Uterus (tissue), 4 donors: Measurements from ENCODE around the gene NRXN3. TPM values are rescaled to one million over a fixed set of nuclear protein-coding genes. Genes with fewer than 3 reads are reported as not detected.

Source experiments
- DNase-seq, 2 donors: peaks; one replicate each; pipeline ENCODE4 v3.0.0-alpha.2; 2019 to 2020
- H3K27ac ChIP-seq, 2 donors: fragments of 200-600 bp; sonication (generic); 1 replicate in 1 of 2; 2 replicates in 1 of 2; pipeline ENCODE4 v1.5.1; 2016 to 2018
- H3K27me3 ChIP-seq, 2 donors: fragments of 200-600 bp; sonication (generic); one replicate each; pipeline ENCODE4 v1.5.1; 2018 to 2019; ENCODE audit warnings: control low read depth in 1 of 2
- H3K36me3 ChIP-seq, 2 donors: fragments of 200-600 bp; sonication (generic); one replicate each; pipeline ENCODE4 v1.5.1; 2019; ENCODE audit warnings: control low read depth in 1 of 2
- H3K4me1 ChIP-seq, 2 donors: fragments of 200-600 bp; sonication (generic); one replicate each; pipeline ENCODE4 v1.5.1; 2018 to 2019; ENCODE audit warnings: control low read depth in 1 of 2
- H3K4me3 ChIP-seq, 2 donors: fragments of 200-600 bp; sonication (generic); 1 replicate in 1 of 2; 2 replicates in 1 of 2; pipeline ENCODE4 v1.5.1; 2018 to 2019; ENCODE audit warnings: mild to moderate bottlenecking in 1 of 2
- H3K9me3 ChIP-seq, 2 donors: fragments of 200-600 bp; sonication (generic); one replicate each; pipeline ENCODE4 v1.5.1; 2019; ENCODE audit warnings: control low read depth in 1 of 2
- POLR2A ChIP-seq, 2 donors: fragments of 450-650 bp; IDR thresholded peaks; one replicate each; pipeline ENCODE4 v1.6.1; 2016; ENCODE audit warnings: antibody characterized with exemption in 2 of 2, mild to moderate bottlenecking in 1 of 2, moderate library complexity in 1 of 2
- intact Hi-C: fragments of 100-400 bp; cut with DNase I; formaldehyde crosslinking; loops from one replicate; pipeline ENCODE4 v1.15.1; 2023; ENCODE audit warnings: low total_unique reads
- total RNA-seq, 4 donors: library from RNA; depleted of rRNA in 3 of 4; stranded (reverse); fragments of >200 nt in 3 of 4; gene quantifications; one replicate each; pipeline versions ENCODE4 v1.1.0 to v1.2.4, GENCODE V29; 2014 to 2023
- TF ChIP-seq, protein P1 (sequence below), 4 experiments: fragments of 200-600 bp in 2 of 4; fragments of 450-650 bp in 2 of 4; sonication (generic) in 2 of 4; IDR thresholded peaks; one replicate each; pipeline ENCODE4 v1.5.1; 2016 to 2019; ENCODE audit warnings: antibody characterized with exemption in 4 of 4, mild to moderate bottlenecking in 2 of 4, moderate library complexity in 1 of 4
- donor health status: DM: yes; HTN: yes; CAD: no.

The NRXN3 gene
- total RNA-seq, 4 donors from 2014 or later = 2.9 to 17.0 (median 4.4) TPM

GRCh38 chr14:79896009-79896408 is 1725.8 kb downstream of the NRXN3 start:
- TF ChIP-seq, protein P1, sequence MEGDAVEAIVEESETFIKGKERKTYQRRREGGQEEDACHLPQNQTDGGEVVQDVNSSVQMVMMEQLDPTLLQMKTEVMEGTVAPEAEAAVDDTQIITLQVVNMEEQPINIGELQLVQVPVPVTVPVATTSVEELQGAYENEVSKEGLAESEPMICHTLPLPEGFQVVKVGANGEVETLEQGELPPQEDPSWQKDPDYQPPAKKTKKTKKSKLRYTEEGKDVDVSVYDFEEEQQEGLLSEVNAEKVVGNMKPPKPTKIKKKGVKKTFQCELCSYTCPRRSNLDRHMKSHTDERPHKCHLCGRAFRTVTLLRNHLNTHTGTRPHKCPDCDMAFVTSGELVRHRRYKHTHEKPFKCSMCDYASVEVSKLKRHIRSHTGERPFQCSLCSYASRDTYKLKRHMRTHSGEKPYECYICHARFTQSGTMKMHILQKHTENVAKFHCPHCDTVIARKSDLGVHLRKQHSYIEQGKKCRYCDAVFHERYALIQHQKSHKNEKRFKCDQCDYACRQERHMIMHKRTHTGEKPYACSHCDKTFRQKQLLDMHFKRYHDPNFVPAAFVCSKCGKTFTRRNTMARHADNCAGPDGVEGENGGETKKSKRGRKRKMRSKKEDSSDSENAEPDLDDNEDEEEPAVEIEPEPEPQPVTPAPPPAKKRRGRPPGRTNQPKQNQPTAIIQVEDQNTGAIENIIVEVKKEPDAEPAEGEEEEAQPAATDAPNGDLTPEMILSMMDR (IDR thresholded peaks at IDR 0.05) = no peak
- no peak for TF ChIP-seq POLR2A (IDR thresholded peaks at IDR 0.05)
- no peaks in the 10 kb centered on the region for H3K36me3 ChIP-seq
- no peaks in the 10 kb centered on the region for H3K9me3 ChIP-seq
- H3K4me1 ChIP-seq = no peaks in the 10 kb centered on the region
- H3K4me3 ChIP-seq = no peak overlapping the region
- H3K27ac ChIP-seq = no peak overlapping the region
- intact Hi-C loops = no loop called here
- H3K27me3 ChIP-seq = no peaks in the 10 kb centered on the region
- DNase-seq = no peak

GRCh38 chr14:79899610-79900009 is 1729.4 kb downstream of the NRXN3 start:
- no peak for TF ChIP-seq POLR2A (IDR thresholded peaks at IDR 0.05)
- TF ChIP-seq, protein P1 (IDR thresholded peaks at IDR 0.05) = no peak
- intact Hi-C loops = no loop called here

GRCh38 chr14:79904497-79904896 is 1734.3 kb downstream of the NRXN3 start:
- Histone ChIP-seq H3K36me3 (no peaks in the 10 kb centered on the region), H3K4me1 (no peaks in the 10 kb centered on the region), H3K27ac (no peak overlapping the region), H3K27me3 (no peaks in the 10 kb centered on the region), H3K4me3 (no peak overlapping the region), H3K9me3 (no peaks in the 10 kb centered on the region)
- intact Hi-C loops = no loop called here
- TF ChIP-seq, protein P1 (IDR thresholded peaks at IDR 0.05) = no peak
- TF ChIP-seq POLR2A (IDR thresholded peaks at IDR 0.05) = no peak
- no peak for DNase-seq

More at GRCh38 chr14:79899610-79900009, 1729.4 kb downstream of the NRXN3 start:
- H3K9me3 ChIP-seq = no peaks in the 10 kb centered on the region
- H3K4me3 ChIP-seq = no peak overlapping the region
- H3K36me3 ChIP-seq = no peaks in the 10 kb centered on the region
- no peaks in the 10 kb centered on the region for H3K4me1 ChIP-seq
- no peak for DNase-seq
- H3K27ac ChIP-seq = no peak overlapping the region
- H3K27me3 ChIP-seq = no peaks in the 10 kb centered on the region

- TF ChIP-seq, protein P1 (IDR thresholded peaks at IDR 0.05) = no peak
- TF ChIP-seq POLR2A (IDR thresholded peaks at IDR 0.05) = no peak
- Histone ChIP-seq H3K27ac (no peak overlapping the region), H3K36me3 (no peaks in the 10 kb centered on the region), H3K4me3 (no peak overlapping the region), H3K4me1 (no peaks in the 10 kb centered on the region), H3K27me3 (no peaks in the 10 kb centered on the region), H3K9me3 (no peaks in the 10 kb centered on the region)
- DNase-seq = no peak
- intact Hi-C loops = no loop called here
Measured at GRCh38 chr14:79906994-79907393, 1736.8 kb downstream of the NRXN3 start.

DNA sequence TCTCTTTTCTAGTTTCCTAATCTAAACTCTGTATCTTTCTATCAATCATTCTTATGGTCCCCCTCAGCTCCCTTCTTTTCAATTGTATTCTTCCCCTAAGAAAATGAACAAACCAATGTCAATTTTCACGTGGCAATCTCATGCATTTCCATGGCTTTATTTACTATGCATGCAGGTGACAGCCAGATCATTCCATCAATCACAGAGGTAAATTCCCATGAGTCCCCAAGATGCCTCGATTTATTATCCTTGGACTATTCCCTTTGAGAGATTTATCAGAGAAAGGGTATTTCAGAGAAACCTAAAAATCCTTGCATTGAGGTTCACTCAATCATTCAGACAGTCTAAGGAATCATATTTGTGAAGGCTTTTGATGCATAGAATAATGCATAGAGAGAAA is 1739.9 kb downstream of the NRXN3 start:
- H3K27ac ChIP-seq = no peak overlapping the region
- TF ChIP-seq, protein P1 (IDR thresholded peaks at IDR 0.05) = no peak
- no peak for TF ChIP-seq POLR2A (IDR thresholded peaks at IDR 0.05)
- no peak for DNase-seq
- H3K4me3 ChIP-seq = no peak overlapping the region
- intact Hi-C loops = no loop called here
- no peaks in the 10 kb centered on the region for H3K4me1 ChIP-seq
- no peaks in the 10 kb centered on the region for H3K36me3 ChIP-seq
- no peaks in the 10 kb centered on the region for H3K27me3 ChIP-seq
- no peaks in the 10 kb centered on the region for H3K9me3 ChIP-seq
